Measurements from ENCODE around the gene TRPV5. TPM values are rescaled to one million over a fixed set of nuclear protein-coding genes. Genes with fewer than 3 reads are reported as not detected.

The TRPV5 gene
- total and polyA plus RNA-seq, 2 of the 4 experiments (the other 2 are of a cell fraction), result not detected

- Histone ChIP-seq H3K14ac (replicated peaks; ENCODE audit: low read depth, low read length) (no peak overlapping the region), H3K9ac (ENCODE audit: low read depth, low read length) (no peak overlapping the region), H3K18ac (ENCODE audit: low read depth, low read length) (no peak overlapping the region), H2BK15ac (ENCODE audit: low read depth, low read length) (no peak overlapping the region), H3K36me3 (ENCODE audit: control insufficient read depth, insufficient read depth, low read length) (no peaks in the 10 kb centered on the region), H3K23ac (ENCODE audit: low read depth, low read length) (no peak overlapping the region), H4K5ac (ENCODE audit: low read depth, low read length) (no peak overlapping the region), H3K4ac (ENCODE audit: low read depth, low read length) (no peak overlapping the region), H4K20me1 (ENCODE audit: insufficient read depth, low read length) (no peaks in the 10 kb centered on the region), H4K8ac (ENCODE audit: low read depth in 2 of 2, low read length in 2 of 2) (no peak overlapping the region), H3K56ac (ENCODE audit: extremely low read depth, insufficient read depth, low read length) (no peak overlapping the region), H4K91ac (ENCODE audit: insufficient read depth, low read depth, low read length) (no peak overlapping the region), H2AK5ac (ENCODE audit: low read depth, low read length) (no peak overlapping the region), H2BK120ac (ENCODE audit: low read depth, low read length) (no peak overlapping the region), H2BK5ac (ENCODE audit: low read depth, low read length, poor library complexity, severe bottlenecking) (no peak overlapping the region), H2AK9ac (replicated peaks; ENCODE audit: low read depth, low read length, poor library complexity) (no peak overlapping the region), H3K79me1 (ENCODE audit: low read depth in 1 of 2, low read length in 2 of 2) (no peaks in the 10 kb centered on the region), H3K9me1 (ENCODE audit: insufficient read depth, low read length) (no peaks in the 10 kb centered on the region), H3K27ac (ENCODE audit: insufficient read depth, low read length) (no peak overlapping the region), H3K27me3 (ENCODE audit: control insufficient read depth, insufficient read depth, low read length) (no peaks in the 10 kb centered on the region), H3K4me3 (ENCODE audit: insufficient read depth, low read depth, low read length) (no peak overlapping the region), H2BK20ac (ENCODE audit: low read depth, low read length) (no peak overlapping the region), H3K4me2 (ENCODE audit: low read depth, low read length) (no peak overlapping the region), H3K9me3 (ENCODE audit: control insufficient read depth, insufficient read depth, low read length) (peaks cover 6% of the 10 kb centered on the region; the same call in 1 of the 2 replicates), H3K4me1 (ENCODE audit: control insufficient read depth, insufficient read depth, low read length) (no peaks in the 10 kb centered on the region), H2AFZ (replicated peaks; ENCODE audit: low read length, poor library complexity) (no peak overlapping the region)
- no TSS peak for BruUV-seq (replicated peaks)
- intact Hi-C loops (cut with micrococcal nuclease), result no loop called here
- POLR2A ChIA-PET (ENCODE audit: unreplicated experiment), result no interaction called here
- CTCF ChIA-PET, result no interaction called here
- TF ChIP-seq MAZ (IDR thresholded peaks at IDR 0.05; ENCODE audit: borderline replicate concordance, low read depth, low read length) (no peak), CTCF (conservative IDR thresholded peaks at IDR 0.05; ENCODE audit: low read depth, low read length) (no peak), RAD21 (IDR thresholded peaks at IDR 0.05; ENCODE audit: low read length) (no peak)
- ATAC-seq (ENCODE audit: low read depth) (no peak), DNase-seq (no peak)
- in situ Hi-C loops (cut with MboI; ENCODE audit: low sequenced_read_pairs), result no loop called here
- dilution Hi-C loops (cut with HindIII; ENCODE audit: low sequenced_read_pairs, unreplicated experiment), result no loop called here
- WGBS, 2 experiments (ENCODE audit: extremely low coverage in 2 of 2, insufficient read length in 1 of 2), result 60% methylated on average over 1 of the region's 3 CpGs; no CpG with 5 or more reads in 1 of the 2 experiments
Observed at GRCh38 chr7:142889816-142890215, 43.7 kb downstream of the TRPV5 start.
